A549 (cell line): ENCODE measurements around the gene TEX47. TPM values are rescaled to one million over a fixed set of nuclear protein-coding genes. Genes with fewer than 3 reads are reported as not detected.

Experiments
- ATAC-seq, 2 experiments: fragments of 200-7000 bp in 1 of 2; fragments of >200 bp in 1 of 2; cut with Nextera tagmentation in 1 of 2; cut with Tn5 transposase in 1 of 2; 3 replicates each; pipeline versions ENCODE4 v1.8.0 to v1.9.1; 2018 to 2020; ENCODE audit warnings: mild to moderate bottlenecking in 1 of 2, moderate library complexity in 1 of 2
- CTCF ChIA-PET: fragments of 300-600 bp; sonication (Branson Sonifier 250); formaldehyde crosslinking; extraction: SDS; loops from one replicate; lab custom pipeline; 2021; ENCODE audit warnings: antibody characterized with exemption, inconsistent platforms; lab: Yijun Ruan, JAX
- POLR2A ChIA-PET: fragments of 350-600 bp; formaldehyde crosslinking; extraction: SDS; loops from one replicate; lab custom pipeline; 2021; ENCODE audit warnings: antibody characterized with exemption, inconsistent platforms; lab: Yijun Ruan, JAX
- DNase-seq, 2 experiments: peaks; one replicate each; pipeline versions ENCODE4 v3.0.0 to v3.0.0-alpha.2; 2011 to 2016; ENCODE audit warnings: low read depth in 1 of 2, low spot score in 1 of 2
- FAIRE-seq: peaks from 2 replicates; lab custom pipeline; 2011; peaks lifted over from hg19 to GRCh38; lab: Jason Lieb, UNC
- H3K27ac ChIP-seq, 2 experiments: fragments of >200 bp; sonication (Bioruptor Twin); formaldehyde crosslinking; 3 replicates each; pipeline ENCODE4 v1.5.1; 2016 to 2017
- H3K4me1 ChIP-seq: fragments of >200 bp; sonication (Bioruptor Twin); formaldehyde crosslinking; 3 replicates; pipeline ENCODE4 v1.6.1; 2016
- H3K4me2 ChIP-seq: fragments of >200 bp; sonication (Bioruptor Twin); formaldehyde crosslinking; 3 replicates; pipeline ENCODE4 v1.6.1; 2016
- H3K4me3 ChIP-seq: fragments of >200 bp; sonication (Bioruptor Twin); formaldehyde crosslinking; 3 replicates; pipeline ENCODE4 v1.5.1; 2016
- H3K9me3 ChIP-seq: fragments of >200 bp; sonication (Bioruptor Twin); formaldehyde crosslinking; 3 replicates; pipeline ENCODE4 v1.6.1; 2016
- ATOH8 ChIP-seq: fragments of 250-450 bp; sonication (Bioruptor Pico); IDR thresholded peaks from 2 replicates; pipeline ENCODE4 v1.5.0; 2020; ENCODE audit warnings: low read depth, mild to moderate bottlenecking, moderate library complexity
- BCL3 ChIP-seq: fragments of >200 bp; sonication (Bioruptor Twin); formaldehyde crosslinking; IDR thresholded peaks from 3 replicates; pipeline ENCODE4 v1.6.1; 2016
- BHLHE40 ChIP-seq: IDR thresholded peaks from 2 replicates; pipeline ENCODE4 v1.6.1; 2012; ENCODE audit warnings: low read depth, low read length, inconsistent platforms
- CBX8 ChIP-seq: fragments of 200-600 bp; sonication (generic); IDR thresholded peaks from 2 replicates; pipeline ENCODE4 v1.6.1; 2016
- CEBPB ChIP-seq, 2 experiments: fragments of >200 bp in 1 of 2; sonication (Bioruptor Twin) in 1 of 2; formaldehyde crosslinking in 1 of 2; IDR thresholded peaks; 2 replicates each; pipeline ENCODE4 v1.6.1; 2012 to 2016
- CHD4 ChIP-seq: fragments of 200-600 bp; sonication (generic); IDR thresholded peaks from 2 replicates; pipeline ENCODE4 v1.6.1; 2016; ENCODE audit warnings: antibody characterized with exemption, mild to moderate bottlenecking, borderline replicate concordance
- EHF ChIP-seq: fragments of 250-450 bp; sonication (Bioruptor Pico); IDR thresholded peaks from 2 replicates; pipeline ENCODE4 v1.5.0; 2020; ENCODE audit warnings: mild to moderate bottlenecking
- EHMT2 ChIP-seq: fragments of 200-600 bp; sonication (generic); IDR thresholded peaks from 2 replicates; pipeline ENCODE4 v1.6.1; 2016; ENCODE audit warnings: antibody characterized with exemption, low read depth, mild to moderate bottlenecking, moderate library complexity
- ESRRA ChIP-seq: fragments of 150-350 bp; IDR thresholded peaks from 2 replicates; pipeline ENCODE4 v1.6.1; 2014; ENCODE audit warnings: mild to moderate bottlenecking, low read length, borderline replicate concordance
- HMGXB4 ChIP-seq: fragments of 250-450 bp; sonication (Bioruptor Pico); IDR thresholded peaks from 2 replicates; pipeline ENCODE4 v1.5.0; 2021; ENCODE audit warnings: mild to moderate bottlenecking, moderate library complexity, borderline replicate concordance
- HOXA7 ChIP-seq: fragments of 250-450 bp; sonication (Bioruptor Pico); IDR thresholded peaks from 2 replicates; pipeline ENCODE4 v1.5.0; 2020; ENCODE audit warnings: mild to moderate bottlenecking, moderate library complexity
- NR3C1 ChIP-seq: fragments of >200 bp; sonication (Bioruptor Twin); formaldehyde crosslinking; IDR thresholded peaks from 3 replicates; pipeline ENCODE4 v1.6.1; 2017
- REST ChIP-seq: fragments of 200-600 bp; sonication (generic); IDR thresholded peaks from 2 replicates; pipeline ENCODE4 v1.6.1; 2016; ENCODE audit warnings: antibody characterized with exemption, mild to moderate bottlenecking, moderate library complexity
- RNF2 ChIP-seq: fragments of 200-600 bp; sonication (generic); IDR thresholded peaks from 2 replicates; pipeline ENCODE4 v1.6.1; 2016; ENCODE audit warnings: low read depth, mild to moderate bottlenecking, antibody characterized with exemption, moderate library complexity, borderline replicate concordance
- SREBF2 ChIP-seq: fragments of 450-650 bp; IDR thresholded peaks from 2 replicates; pipeline ENCODE4 v1.6.1; 2014; ENCODE audit warnings: mild to moderate bottlenecking, moderate library complexity
- TFCP2L1 ChIP-seq: fragments of 250-450 bp; sonication (Bioruptor Pico); IDR thresholded peaks from 2 replicates; pipeline ENCODE4 v1.5.0; 2021; ENCODE audit warnings: mild to moderate bottlenecking
- TP53 ChIP-seq: fragments of 250-450 bp; sonication (Bioruptor Pico); IDR thresholded peaks from 2 replicates; pipeline ENCODE4 v1.5.0; 2021; ENCODE audit warnings: mild to moderate bottlenecking, moderate library complexity
- ZFP36 ChIP-seq: fragments of 450-650 bp; IDR thresholded peaks from 2 replicates; pipeline ENCODE4 v1.6.1; 2014; ENCODE audit warnings: borderline replicate concordance; ENCODE audit not compliant: partially characterized antibody
- whole genome bisulfite sequencing: methylation state at CpG from one replicate; pipeline ENCODE4 v1.1.6; 2017; ENCODE audit errors: missing lambda C conversion rate; 5-methylcytosine and 5-hydroxymethylcytosine counted together
- polyA plus RNA-seq, 4 experiments: library from polyadenylated mRNA; depleted of rRNA in 3 of 4; stranded (reverse); fragments of >200 nt; fragmentation: RNase III in 1 of 4; extraction: RNeasy Plus Mini Kit Qiagen cat#74134 plus additional on column Dnase treatment in 1 of 4; gene quantifications; 2 replicates in 3 of 4; 3 replicates in 1 of 4; pipeline ENCODE4 v1.2.3, GENCODE V29; 2011 to 2017

Gene TEX47
- polyA plus RNA-seq, 2 of the 4 experiments (the other 2 are of a cell fraction): not detected

GRCh38 chr7:88758381-88759229, 36.9 kb downstream of the TEX47 start:
- H3K27ac ChIP-seq: no peak overlapping the region
- FAIRE-seq (no peak), DNase-seq (no peak), ATAC-seq (peak; percentile 63 to 73; a peak in 5 of 6 replicates)
- no peaks in the 10 kb centered on the region for H3K9me3 ChIP-seq
- H3K4me3 ChIP-seq: peak overlapping the region; percentile 40
- WGBS: 12% methylated on average over 30 of the region's 33 CpGs
- peak; percentile 91 for TF ChIP-seq RNF2
- no peak for TF ChIP-seq EHMT2
- TF ChIP-seq TP53: no peak
- TF ChIP-seq CBX8: peak; percentile 93
- TF ChIP-seq ZFP36: peak; percentile 29
- TF ChIP-seq CHD4: no peak
- TF ChIP-seq REST: no peak
- ChIA-PET POLR2A (no interaction called here), CTCF (interaction anchor here (1.2 kb wide), 1 partner anchor 23 kb away, joined by 3 read pairs; no protein-coding TSS in a partner anchor)
- peak overlapping the region; percentile 91 for H3K4me2 ChIP-seq
- peaks cover 10% of the 10 kb centered on the region for H3K4me1 ChIP-seq

GRCh38 chr7:88757371-88757770, 38.2 kb downstream of the TEX47 start:
- Histone ChIP-seq H3K9me3 (no peaks in the 10 kb centered on the region), H3K4me1 (peaks cover 10% of the 10 kb centered on the region), H3K4me2 (no peak overlapping the region), H3K4me3 (no peak overlapping the region), H3K27ac (no peak overlapping the region)
- ATAC-seq (no peak), DNase-seq (no peak), FAIRE-seq (no peak)
- CTCF ChIA-PET: no interaction called here
- POLR2A ChIA-PET: no interaction called here
- TF ChIP-seq HMGXB4 (CRISPR knock-in tag): no peak
- WGBS: 2% methylated on average over 2 of the region's 2 CpGs

- ATAC-seq: no peak
- no peak overlapping the region for H3K27ac ChIP-seq
- H3K4me1 ChIP-seq: peaks cover 10% of the 10 kb centered on the region
- TF ChIP-seq NR3C1: no peak
- no peak for TF ChIP-seq TFCP2L1
- TF ChIP-seq BCL3: no peak
- no peak for TF ChIP-seq CEBPB (IDR thresholded peaks at IDR 0.05)
- no peak for TF ChIP-seq EHF (CRISPR knock-in tag)
- no peak for TF ChIP-seq ATOH8
- TF ChIP-seq HMGXB4 (CRISPR knock-in tag): no peak
- TF ChIP-seq BHLHE40: no peak
- TF ChIP-seq HOXA7 (CRISPR knock-in tag): no peak
- TF ChIP-seq ESRRA: no peak
- no peak for TF ChIP-seq SREBF2
- WGBS: 0% methylated on average over 1 of the region's 1 CpG
- no peak for DNase-seq
- H3K9me3 ChIP-seq: no peaks in the 10 kb centered on the region
- CTCF ChIA-PET: no interaction called here
- no peak for FAIRE-seq
- no peak overlapping the region for H3K4me3 ChIP-seq
- POLR2A ChIA-PET: no interaction called here
- no peak overlapping the region for H3K4me2 ChIP-seq
Measured at GRCh38 chr7:88756802-88757201, 38.7 kb downstream of the TEX47 start.
